Activated CD4-positive, alpha-beta T cell treated with anti-CD3 and anti-CD28 coated beads, Interleukin-2, amount 50 U/mL, for 24 hours (primary cell): ENCODE results near the gene MLLT1.

Experiments used
- DNase-seq, 2 donors: peaks; one replicate each; pipeline ENCODE4 v3.0.0-alpha.2; 2020; ENCODE audit warnings: low read depth in 1 of 2, low spot score in 1 of 2

The MLLT1 gene

DNA sequence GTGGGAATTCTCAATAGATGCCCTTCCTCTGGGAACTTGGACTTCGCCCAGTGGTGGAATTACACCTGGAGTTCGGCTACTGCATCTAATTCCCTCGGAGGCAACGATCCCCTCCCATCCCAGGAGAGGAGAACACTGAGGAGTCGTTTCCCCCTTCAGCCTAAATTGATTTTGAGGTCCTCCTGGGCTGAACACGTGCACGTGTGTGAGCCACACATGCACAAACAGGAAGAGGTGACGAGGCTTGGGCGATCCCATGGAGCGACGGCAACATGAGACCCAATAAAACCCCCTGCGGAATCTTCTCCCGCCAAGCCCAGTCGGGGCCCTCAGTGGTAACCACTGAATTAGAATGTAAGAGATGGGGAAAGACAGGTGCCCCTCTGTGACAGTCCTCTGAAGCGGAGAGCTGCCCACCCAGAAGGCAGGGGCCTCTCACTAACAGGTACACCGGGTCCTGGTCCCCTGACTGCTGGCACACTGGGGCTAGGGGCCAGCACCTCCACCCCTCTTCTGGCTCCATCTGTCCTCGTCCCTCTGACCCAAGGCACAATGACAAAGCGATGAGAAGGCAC lies 4.5 kb downstream of the MLLT1 start:
- DNase-seq: no peak

DNA sequence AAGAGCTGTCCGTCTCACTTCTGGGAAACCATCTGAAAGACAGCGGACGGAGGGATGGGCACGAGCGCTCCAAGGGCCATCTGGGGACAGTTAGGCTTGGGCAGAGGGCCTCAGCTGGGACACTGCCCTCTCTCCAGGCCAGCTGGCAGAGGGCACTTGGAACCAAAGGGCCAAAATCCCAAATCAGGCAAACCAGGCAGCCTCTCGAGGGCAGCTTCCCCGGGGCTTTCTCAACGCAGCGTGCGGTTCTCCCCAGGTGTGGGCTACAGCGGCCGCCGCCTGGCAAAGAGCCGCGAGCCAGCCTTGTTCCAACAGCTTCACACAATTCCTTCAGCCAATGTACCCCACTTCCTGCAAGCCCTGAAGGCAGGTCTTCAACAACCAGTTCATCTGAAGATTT lies 5.0 kb downstream of the MLLT1 start:
- no peak for DNase-seq

DNA sequence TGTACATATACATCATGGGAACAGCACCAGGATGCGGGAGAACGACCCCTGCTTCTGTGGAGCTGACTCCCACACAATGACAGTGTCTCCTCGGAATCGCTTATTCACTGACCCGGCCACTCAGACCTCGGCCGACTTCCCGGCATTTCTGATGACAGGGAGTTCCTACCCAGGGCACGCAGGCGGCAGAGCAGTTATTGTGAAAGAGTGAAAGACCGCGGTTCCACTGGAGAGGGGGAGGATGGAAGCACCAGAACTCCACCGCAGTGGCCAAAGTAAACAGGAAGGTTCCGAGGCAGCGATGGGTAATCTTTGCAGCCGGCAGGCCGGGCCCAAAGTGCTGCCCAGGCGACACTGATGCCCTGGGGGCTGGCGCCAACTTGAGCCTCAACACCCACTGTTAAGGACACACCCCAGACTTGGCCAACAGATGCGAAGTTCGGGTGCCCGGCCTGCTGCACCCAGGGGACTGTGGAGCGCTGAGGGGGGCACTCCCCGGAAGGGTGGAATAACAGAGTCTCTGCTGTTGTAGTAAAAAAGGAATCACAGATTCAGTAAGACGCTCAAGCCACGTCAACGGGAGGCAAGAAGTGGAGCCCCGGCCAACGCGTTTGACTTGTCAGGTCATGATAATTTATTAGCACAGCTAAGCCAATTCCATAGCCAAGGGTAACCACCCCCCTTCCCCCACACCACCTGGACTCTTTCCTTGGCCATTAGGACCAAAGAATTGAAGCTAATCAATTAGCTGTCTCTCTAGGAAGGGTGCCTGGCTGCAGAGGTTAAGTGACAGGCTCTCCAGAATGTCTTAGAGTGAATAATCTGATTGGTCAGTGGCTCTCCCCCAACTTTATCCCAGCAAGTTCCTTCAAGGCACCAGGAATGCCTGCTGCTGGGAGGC lies 5.8 kb downstream of the MLLT1 start:
- DNase-seq: no peak

- no peak for DNase-seq
Measured at GRCh38 chr19:6272913-6273600, 6.7 kb downstream of the MLLT1 start.

- DNase-seq: no peak
Measured at GRCh38 chr19:6272411-6272791, 7.4 kb downstream of the MLLT1 start.

- DNase-seq: no peak
Measured at GRCh38 chr19:6271721-6272410, 7.9 kb downstream of the MLLT1 start.

GRCh38 chr19:6271251-6271650 lies 8.5 kb downstream of the MLLT1 start:
- no peak for DNase-seq

- no peak for DNase-seq
Measured at GRCh38 chr19:6270822-6271221, 9.0 kb downstream of the MLLT1 start.

DNA sequence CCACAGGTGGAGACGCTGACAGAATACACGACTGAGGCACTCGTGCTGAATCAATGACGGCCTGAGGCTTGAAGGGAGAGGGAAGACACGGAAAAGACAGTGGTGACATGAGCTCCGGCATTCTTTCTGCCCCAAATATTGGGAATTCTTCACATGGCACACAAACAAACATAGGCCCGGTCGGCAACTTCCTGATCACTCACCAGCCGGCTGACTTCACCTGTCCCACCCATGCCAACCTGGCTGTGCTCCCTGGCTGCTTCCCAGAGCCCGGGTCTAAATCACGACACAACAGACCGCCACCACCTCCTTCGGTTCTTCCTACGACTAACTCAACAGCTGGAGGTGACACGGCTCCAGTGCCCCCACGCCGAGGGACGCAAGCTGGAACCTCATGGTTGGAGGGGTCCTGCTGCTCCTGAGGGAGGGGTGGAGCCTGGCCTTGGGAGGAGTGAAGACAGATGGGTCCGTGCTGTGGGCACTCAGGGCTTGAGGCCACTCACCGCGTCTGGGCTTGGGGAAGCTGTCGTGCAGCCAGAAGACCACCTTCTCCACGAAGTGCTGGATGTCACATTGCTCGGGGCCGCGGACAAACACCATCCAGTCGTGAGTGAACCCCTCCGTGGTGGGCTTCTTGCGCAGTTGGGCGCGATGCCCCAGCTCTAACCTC lies 9.6 kb downstream of the MLLT1 start:
- DNase-seq: no peak

GRCh38 chr19:6269101-6269886 lies 10.5 kb downstream of the MLLT1 start:
- DNase-seq: no peak

- no peak for DNase-seq
Measured at GRCh38 chr19:6268382-6268771, 11.4 kb downstream of the MLLT1 start.

DNA sequence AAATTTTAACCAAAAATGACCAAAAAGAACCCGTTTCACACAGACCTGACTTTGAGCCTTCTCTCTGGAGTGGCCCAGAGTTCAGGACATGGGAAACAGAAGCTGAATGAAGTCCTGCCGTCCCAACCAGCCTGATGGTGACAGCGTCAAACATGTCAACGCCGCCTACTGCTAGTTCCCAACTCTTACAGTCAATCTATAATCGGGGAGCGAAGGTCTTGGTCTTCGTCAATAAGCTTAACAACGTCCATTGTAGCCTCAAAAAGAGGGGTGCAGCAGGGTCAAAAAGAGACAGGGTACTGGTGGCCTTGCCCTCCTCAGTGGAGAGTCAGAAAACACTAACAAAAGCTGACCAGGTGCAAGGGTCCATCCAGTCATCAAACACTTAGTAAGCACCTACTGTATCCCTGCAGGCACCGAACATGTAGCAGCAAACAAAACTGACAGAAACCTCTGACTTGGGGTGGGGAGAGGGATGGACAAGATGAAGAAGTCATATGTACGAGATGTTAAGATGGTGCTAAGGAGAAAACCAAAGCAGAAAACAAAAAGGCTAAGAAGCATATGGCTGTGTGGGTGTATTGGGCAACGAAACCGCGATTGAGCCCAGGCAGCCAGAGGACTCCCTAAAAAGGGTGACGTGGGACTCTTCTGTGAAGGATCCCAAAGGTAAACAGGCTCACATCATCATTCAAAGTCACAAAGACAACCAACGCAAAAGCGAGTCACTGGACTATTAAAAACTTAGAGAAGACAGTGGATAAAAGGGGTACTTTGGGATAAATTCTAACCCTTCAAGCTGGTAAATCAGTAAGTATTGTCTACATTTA lies 12.0 kb downstream of the MLLT1 start:
- no peak for DNase-seq

DNA sequence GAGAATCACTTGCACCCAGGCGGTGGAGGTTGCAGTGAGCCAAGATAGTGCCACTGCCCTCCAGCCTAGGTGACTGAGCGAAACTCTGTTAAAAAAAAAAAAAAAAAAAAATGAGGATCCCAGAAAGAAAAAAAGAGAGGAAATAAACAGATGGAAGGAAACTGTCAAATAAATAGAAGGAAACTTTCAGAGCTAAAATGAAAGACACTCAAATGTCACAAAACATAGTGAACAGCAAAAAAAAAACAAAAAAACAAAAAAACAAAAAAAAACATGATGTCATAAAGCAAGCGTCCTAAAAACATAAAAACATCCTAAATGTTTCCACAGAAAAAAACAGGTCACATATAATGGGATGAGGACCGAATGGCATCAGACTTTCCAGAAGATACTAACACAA lies 15.0 kb downstream of the MLLT1 start:
- DNase-seq: no peak

DNA sequence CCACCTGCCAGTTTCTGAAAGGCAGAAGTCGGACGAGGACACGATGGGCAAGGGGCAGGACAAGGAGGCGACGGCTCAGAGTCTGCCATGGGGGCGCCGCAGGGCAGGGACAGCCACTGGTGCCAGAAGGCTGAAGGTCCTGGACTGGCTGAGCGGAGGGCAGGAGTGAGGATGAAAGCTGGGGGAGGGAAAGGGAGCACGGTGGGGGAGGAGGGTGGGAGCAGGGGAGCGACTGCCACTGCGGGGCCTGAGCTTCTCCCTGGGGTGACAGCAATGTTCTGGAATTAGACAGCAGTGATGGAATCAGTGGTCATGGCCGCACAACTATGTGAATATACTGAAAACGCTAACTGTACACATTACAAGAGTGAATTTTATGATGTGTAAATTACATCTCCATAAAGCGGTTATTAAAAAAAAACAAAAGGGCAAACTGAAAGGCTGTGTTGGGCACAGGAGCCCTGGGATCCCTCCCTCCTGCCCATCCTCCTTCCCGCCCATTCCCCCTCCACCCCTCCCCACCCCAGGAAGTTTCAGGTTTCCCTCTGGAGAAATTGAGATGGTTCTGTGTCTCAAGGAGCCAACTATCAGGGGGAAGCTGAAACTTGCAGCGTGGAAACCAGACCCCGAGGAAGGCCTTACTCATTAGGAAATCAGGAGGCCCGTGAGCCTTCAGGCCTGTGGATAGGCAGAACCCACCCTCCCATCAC lies 15.9 kb downstream of the MLLT1 start:
- DNase-seq: no peak

DNA sequence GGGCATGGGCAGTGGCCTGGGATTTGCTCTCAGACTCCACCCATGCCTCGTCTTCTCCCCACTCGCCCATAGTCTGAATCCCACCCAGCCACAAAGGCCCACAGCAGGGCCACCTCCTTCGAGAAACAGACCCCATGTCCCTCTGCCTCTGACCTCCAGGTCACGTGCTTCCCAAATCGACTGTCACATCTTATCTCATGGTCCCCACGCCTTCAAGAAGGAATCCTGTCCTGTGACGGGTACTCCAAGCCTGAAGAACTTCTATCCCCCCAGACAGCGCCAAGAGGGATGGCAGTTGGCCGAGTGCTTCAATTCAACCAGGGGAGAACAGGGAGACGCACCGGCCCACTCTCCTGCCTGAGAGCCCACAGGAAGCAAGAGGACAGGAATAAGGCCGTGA lies 16.5 kb downstream of the MLLT1 start:
- no peak for DNase-seq

DNA sequence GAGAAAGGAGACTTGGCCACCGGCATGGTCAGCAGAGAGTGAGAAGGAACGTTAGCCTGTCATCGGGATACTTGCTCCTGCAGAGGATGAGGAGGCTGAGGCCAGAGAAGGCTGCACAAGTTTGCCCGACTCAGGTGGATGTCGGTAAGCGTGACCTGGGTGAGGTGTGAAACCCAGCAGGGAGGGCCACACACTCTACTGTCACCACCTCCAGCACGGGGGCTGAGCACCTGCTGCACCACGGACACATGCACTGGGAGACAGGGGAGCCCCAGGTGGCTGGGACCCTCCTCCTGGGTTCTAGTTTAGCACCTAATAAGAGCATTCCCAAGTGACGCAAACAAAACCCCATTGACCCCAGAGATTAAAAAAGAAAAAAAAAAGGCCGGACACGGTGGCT lies 17.3 kb downstream of the MLLT1 start:
- DNase-seq: no peak

DNA sequence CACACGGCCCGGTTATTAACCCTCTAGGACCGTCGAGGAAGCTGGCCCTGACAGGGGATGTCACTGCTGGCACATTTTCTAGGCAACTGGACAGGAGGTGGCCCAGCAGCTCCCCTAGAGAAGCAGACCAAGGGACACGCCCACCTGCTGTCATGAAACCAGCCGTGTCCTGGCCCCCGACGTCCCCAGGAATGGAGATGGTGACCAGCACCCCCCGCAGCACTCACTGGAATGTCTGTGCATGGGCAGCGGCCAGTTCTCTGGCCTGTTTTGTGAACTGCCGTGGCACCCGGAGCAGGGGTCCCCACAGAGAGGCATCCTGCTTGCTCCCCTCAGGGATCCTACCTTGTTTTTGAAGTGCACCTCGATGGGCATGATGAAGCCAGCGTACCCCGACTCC lies 17.9 kb downstream of the MLLT1 start:
- no peak for DNase-seq

DNA sequence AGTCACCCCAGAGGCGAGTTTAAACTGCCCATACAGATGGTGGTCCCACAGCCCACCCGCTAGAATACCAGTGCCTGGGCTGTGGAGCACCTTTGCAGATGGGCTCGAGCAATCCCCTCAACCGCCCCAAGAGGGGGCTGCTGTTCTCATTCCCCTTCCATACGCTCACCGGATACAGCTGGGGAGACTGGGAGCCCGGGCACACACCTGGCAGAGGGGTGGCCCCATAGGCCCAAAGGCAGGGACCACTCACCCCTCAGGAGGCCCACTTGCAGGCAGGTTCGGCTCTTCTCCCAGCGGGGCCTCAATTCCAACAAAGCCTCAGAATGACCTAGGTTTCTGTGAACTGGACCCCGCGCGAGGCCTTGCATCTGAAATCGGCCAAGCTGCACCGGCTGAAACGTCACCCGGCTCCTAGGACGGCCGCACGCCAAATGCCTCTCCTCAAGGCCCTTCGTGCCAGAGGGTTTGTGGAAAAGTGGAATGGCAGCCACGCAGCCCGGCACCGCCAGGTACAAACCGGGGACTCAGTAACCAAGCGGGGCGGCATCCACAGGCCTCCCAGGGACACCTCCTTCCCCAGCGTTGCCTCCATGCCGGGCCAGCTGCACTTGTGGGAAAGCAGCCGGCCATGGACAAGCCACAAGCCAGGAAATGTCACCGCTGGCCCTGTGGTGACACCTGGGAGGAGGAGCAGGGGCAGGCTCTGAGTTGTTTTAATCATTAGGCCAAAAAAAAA lies 18.7 kb downstream of the MLLT1 start:
- no peak for DNase-seq
